HepG2 (cell line): ENCODE results near the gene CYB5R3. TPM values are rescaled to one million over a fixed set of nuclear protein-coding genes. Genes with fewer than 3 reads are reported as not detected.

ENCODE experiments used
- ATAC-seq: fragments of 200-7000 bp; cut with Tn5 transposase; 3 replicates; pipeline ENCODE4 v1.9.1; 2020; ENCODE audit warnings: mild to moderate bottlenecking, moderate library complexity
- BruUV-seq: library from RNA; stranded (reverse); fragments of 400-500 nt; replicated peaks from 2 replicates; lab custom pipeline; 2021; lab: Mats Ljungman, UMichigan
- CTCF ChIA-PET: fragments of 300-600 bp; formaldehyde crosslinking; extraction: SDS; loops from one replicate; lab custom pipeline; 2021; ENCODE audit warnings: low total read pairs, inconsistent platforms, low intra/inter-chr PET ratio; lab: Yijun Ruan, JAX
- POLR2A ChIA-PET: fragments of 350-600 bp; sonication (Branson Sonifier 250); formaldehyde crosslinking; loops from one replicate; lab custom pipeline; 2020; ENCODE audit warnings: antibody characterized with exemption, inconsistent platforms; lab: Yijun Ruan, JAX
- DNase-seq: peaks from one replicate; pipeline ENCODE4 v3.0.0-alpha.2; 2015; ENCODE audit warnings: low spot score
- FAIRE-seq: peaks from 3 replicates; lab custom pipeline; 2011; peaks lifted over from hg19 to GRCh38; lab: Jason Lieb, UNC
- H2AFZ ChIP-seq: one replicate; pipeline ENCODE4 v1.6.1; 2011; ENCODE audit warnings: low read length, inconsistent platforms
- H3K27ac ChIP-seq: fragments of 300-600 bp; 3 replicates; pipeline ENCODE4 v1.8.0; 2011; ENCODE audit warnings: mixed run types, mild to moderate bottlenecking, mixed read lengths, low read length, inconsistent platforms; ENCODE audit not compliant: insufficient read depth; ENCODE audit errors: extremely low read length
- H3K27me3 ChIP-seq, 2 experiments: fragments of 200-600 bp in 1 of 2; 2 replicates in 1 of 2; 3 replicates in 1 of 2; pipeline versions ENCODE4 v1.6.0 to v1.8.0; 2011; ENCODE audit warnings: low read length in 2 of 2, mild to moderate bottlenecking in 2 of 2, moderate library complexity in 2 of 2, inconsistent platforms in 1 of 2; ENCODE audit not compliant: insufficient read depth in 2 of 2, control insufficient read depth in 1 of 2
- H3K36me3 ChIP-seq, 2 experiments: fragments of 200-600 bp in 1 of 2; replicated peaks in 1 of 2; 2 replicates in 1 of 2; 3 replicates in 1 of 2; pipeline versions ENCODE4 v1.5.1 to v1.8.0; 2011; ENCODE audit warnings: low read length in 2 of 2, inconsistent platforms in 1 of 2; ENCODE audit not compliant: insufficient read depth in 2 of 2, control insufficient read depth in 1 of 2
- H3K4me1 ChIP-seq: 2 replicates; pipeline ENCODE4 v1.5.1; 2012; ENCODE audit warnings: low read length, inconsistent platforms; ENCODE audit not compliant: insufficient read depth
- H3K4me2 ChIP-seq: 2 replicates; pipeline ENCODE4 v1.6.0; 2011; ENCODE audit warnings: low read depth, low read length, inconsistent platforms
- H3K4me3 ChIP-seq, 3 experiments: fragments of 200-600 bp in 1 of 3; sonication (generic), shearing (Covaris generic) in 1 of 3; replicated peaks in 1 of 3; 2 replicates each; pipeline ENCODE4 v1.5.1; 2011 to 2016; ENCODE audit warnings: low read length in 3 of 3, inconsistent platforms in 2 of 3, low read depth in 2 of 3, mild to moderate bottlenecking in 2 of 3, control low read depth in 1 of 3, mixed read lengths in 1 of 3; ENCODE audit not compliant: insufficient read depth in 1 of 3
- H3K79me2 ChIP-seq: one replicate; pipeline ENCODE4 v1.6.1; 2011; ENCODE audit warnings: low read length, inconsistent platforms; ENCODE audit not compliant: insufficient read depth
- H3K9ac ChIP-seq: 2 replicates; pipeline ENCODE4 v1.6.0; 2011; ENCODE audit warnings: mild to moderate bottlenecking, low read depth, low read length, inconsistent platforms; ENCODE audit not compliant: insufficient read depth
- H3K9me3 ChIP-seq: 2 replicates; pipeline ENCODE4 v1.5.1; 2012; ENCODE audit warnings: mild to moderate bottlenecking, low read length
- H4K20me1 ChIP-seq: 2 replicates; pipeline ENCODE4 v1.6.0; 2011; ENCODE audit warnings: inconsistent platforms, mild to moderate bottlenecking, low read length, moderate library complexity; ENCODE audit not compliant: insufficient read depth
- MXI1 ChIP-seq: IDR thresholded peaks from 3 replicates; pipeline ENCODE4 v1.6.1; 2012; ENCODE audit warnings: low read depth, low read length, inconsistent platforms, borderline replicate concordance
- RBM22 ChIP-seq: fragments of 200-400 bp; formaldehyde crosslinking; optimal IDR thresholded peaks from 2 replicates; pipeline ENCODE3; 2017; ENCODE audit warnings: mild to moderate bottlenecking, low read length, moderate library complexity
- SIN3A ChIP-seq: IDR thresholded peaks from 2 replicates; pipeline ENCODE4 v1.6.1; 2011; ENCODE audit warnings: low read depth, mild to moderate bottlenecking, control low read depth, low read length, borderline replicate concordance
- TOPORS ChIP-seq: sonication (generic); formaldehyde crosslinking; IDR thresholded peaks from 2 replicates; pipeline ENCODE4 v1.8.0; 2023; ENCODE audit warnings: mild to moderate bottlenecking, missing genetic modification reagents
- ZMYM2 ChIP-seq: sonication (generic); formaldehyde crosslinking; IDR thresholded peaks from 2 replicates; pipeline ENCODE4 v1.8.0; 2022; ENCODE audit warnings: mild to moderate bottlenecking, missing genetic modification reagents
- WGBS: methylation state at CpG from one replicate; pipeline ENCODE4 v1.1.6; 2017; ENCODE audit warnings: low lambda C conversion rate; 5-methylcytosine and 5-hydroxymethylcytosine counted together
- in situ Hi-C: cut with HindIII; loops from 2 replicates; pipeline ENCODE4 v1.10.0; 2017; ENCODE audit warnings: low pct_unique_long_range_greater_than_20kb; ENCODE audit not compliant: extremely low pct_ligation_motif_present
- intact Hi-C: fragments of 100-400 bp; cut with micrococcal nuclease; formaldehyde crosslinking; loops from one replicate; pipeline ENCODE4 v1.10.0; 2022; ENCODE audit not compliant: unreplicated experiment
- polyA plus RNA-seq, 8 experiments: library from polyadenylated mRNA; depleted of rRNA in 3 of 8; stranded (reverse) in 7 of 8; unstranded in 1 of 8; fragments of >200 nt; fragmentation: Illumina TruSeq in 4 of 8; extraction: Trizol in 4 of 8; gene quantifications; 2 replicates each; pipeline versions ENCODE4 v1.2.1 to v1.2.3, GENCODE V29; 2011 to 2016; ENCODE audit warnings: low read depth in 4 of 8, missing spikeins in 1 of 8, mixed read lengths in 1 of 8; ENCODE audit not compliant: insufficient read depth in 1 of 8
- total RNA-seq, 5 experiments: library from RNA; depleted of rRNA; stranded (reverse); fragments of >200 nt; fragmentation: Illumina TruSeq; extraction: Trizol; gene quantifications; 2 replicates each; pipeline ENCODE4 v1.2.3, GENCODE V29; 2016; ENCODE audit warnings: low read depth in 1 of 5
- TF ChIP-seq, protein P1 (sequence below): sonication (generic); formaldehyde crosslinking; IDR thresholded peaks from 2 replicates; pipeline ENCODE4 v1.4.0; 2020; ENCODE audit warnings: missing genetic modification reagents
- TF ChIP-seq, protein P2 (sequence below): sonication (generic); formaldehyde crosslinking; IDR thresholded peaks from 2 replicates; pipeline ENCODE4 v1.5.1; 2020; ENCODE audit warnings: mild to moderate bottlenecking, missing genetic modification reagents, borderline replicate concordance

CYB5R3 gene
- total and polyA plus RNA-seq, 2 of the 13 experiments (the other 11 are each of a cell fraction or from before 2014, with no cell fraction given): 32.4 to 305 TPM

DNA sequence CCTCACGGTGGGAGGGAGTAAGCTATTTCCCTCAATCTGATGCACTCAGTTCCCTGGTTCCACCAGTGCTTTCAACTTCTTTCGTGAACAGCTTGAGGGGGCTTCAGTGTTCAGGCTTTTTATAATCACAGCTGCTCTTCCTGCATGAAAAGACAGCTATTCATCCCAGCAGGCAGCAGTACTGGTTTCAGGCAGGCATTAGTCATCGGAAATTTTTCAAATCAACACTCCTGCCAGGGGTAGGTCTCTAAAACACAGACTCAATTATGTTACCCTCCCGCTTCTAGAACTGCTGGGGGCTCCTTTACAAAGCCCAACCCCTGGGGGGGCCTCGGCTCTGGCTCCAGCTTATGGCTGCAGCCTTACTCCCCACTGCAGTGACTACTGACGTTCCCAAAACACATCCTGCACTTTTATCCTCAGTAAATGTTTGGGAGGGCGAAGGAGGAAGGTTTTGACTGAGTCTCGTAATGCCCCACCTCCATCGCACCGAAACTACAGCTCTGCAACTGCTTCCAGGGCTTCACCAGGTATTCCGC is 40.3 kb downstream of the CYB5R3 start:
- no TSS peak for BruUV-seq
- WGBS: 95% methylated on average over 11 of the region's 11 CpGs
- TF ChIP-seq, protein P1, sequence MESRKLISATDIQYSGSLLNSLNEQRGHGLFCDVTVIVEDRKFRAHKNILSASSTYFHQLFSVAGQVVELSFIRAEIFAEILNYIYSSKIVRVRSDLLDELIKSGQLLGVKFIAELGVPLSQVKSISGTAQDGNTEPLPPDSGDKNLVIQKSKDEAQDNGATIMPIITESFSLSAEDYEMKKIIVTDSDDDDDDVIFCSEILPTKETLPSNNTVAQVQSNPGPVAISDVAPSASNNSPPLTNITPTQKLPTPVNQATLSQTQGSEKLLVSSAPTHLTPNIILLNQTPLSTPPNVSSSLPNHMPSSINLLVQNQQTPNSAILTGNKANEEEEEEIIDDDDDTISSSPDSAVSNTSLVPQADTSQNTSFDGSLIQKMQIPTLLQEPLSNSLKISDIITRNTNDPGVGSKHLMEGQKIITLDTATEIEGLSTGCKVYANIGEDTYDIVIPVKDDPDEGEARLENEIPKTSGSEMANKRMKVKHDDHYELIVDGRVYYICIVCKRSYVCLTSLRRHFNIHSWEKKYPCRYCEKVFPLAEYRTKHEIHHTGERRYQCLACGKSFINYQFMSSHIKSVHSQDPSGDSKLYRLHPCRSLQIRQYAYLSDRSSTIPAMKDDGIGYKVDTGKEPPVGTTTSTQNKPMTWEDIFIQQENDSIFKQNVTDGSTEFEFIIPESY (CRISPR knock-in tag): 0 out of 2 replicates have a peak, but pooled peaks have one; percentile 6
- TF ChIP-seq RBM22 (no peak), ZMYM2 (CRISPR knock-in tag) (no peak), TOPORS (CRISPR knock-in tag) (no peak), SIN3A (no peak), MXI1 (no peak)
- TF ChIP-seq, protein P2, sequence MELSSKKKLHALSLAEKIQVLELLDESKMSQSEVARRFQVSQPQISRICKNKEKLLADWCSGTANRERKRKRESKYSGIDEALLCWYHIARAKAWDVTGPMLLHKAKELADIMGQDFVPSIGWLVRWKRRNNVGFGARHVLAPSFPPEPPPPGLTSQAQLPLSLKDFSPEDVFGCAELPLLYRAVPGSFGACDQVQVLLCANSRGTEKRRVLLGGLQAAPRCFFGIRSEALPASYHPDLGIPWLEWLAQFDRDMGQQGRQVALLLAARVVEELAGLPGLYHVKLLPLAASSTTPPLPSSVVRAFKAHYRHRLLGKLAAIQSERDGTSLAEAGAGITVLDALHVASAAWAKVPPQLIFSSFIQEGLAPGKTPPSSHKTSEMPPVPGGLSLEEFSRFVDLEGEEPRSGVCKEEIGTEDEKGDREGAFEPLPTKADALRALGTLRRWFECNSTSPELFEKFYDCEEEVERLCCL (CRISPR knock-in tag): no peak
- TF ChIP-seq, all 625 proteins: peak for 1
- POLR2A ChIA-PET: no interaction called here
- no peaks in the 10 kb centered on the region for H3K9me3 ChIP-seq
- peaks cover 87% of the 10 kb centered on the region for H3K4me1 ChIP-seq
- DNase-seq (no peak), FAIRE-seq (no peak), ATAC-seq (no peak)
- H3K9ac ChIP-seq: no peak overlapping the region
- H3K4me2 ChIP-seq: no peak overlapping the region
- peaks cover 89% of the 10 kb centered on the region for H3K79me2 ChIP-seq
- H3K27me3 ChIP-seq: no peaks in the 10 kb centered on the region; a peak in 1 of 5 replicates
- no peak overlapping the region for H3K4me3 ChIP-seq
- no peak overlapping the region for H2AFZ ChIP-seq
- intact Hi-C loops (no loop called here), in situ Hi-C loops (no loop called here)
- peaks cover 10 to 21% of the 10 kb centered on the region in 2 experiments; a peak in 4 of 5 replicates for H3K36me3 ChIP-seq
- CTCF ChIA-PET: no interaction called here
- no peak overlapping the region for H3K27ac ChIP-seq
- peaks cover 30% of the 10 kb centered on the region for H4K20me1 ChIP-seq
